Endothelial cell of umbilical vein (primary cell): ENCODE measurements around the gene RBFOX1.

Experiments used
- CTCF ChIP-seq, 2 donors: IDR thresholded peaks; 1 replicate in 1 of 2; 2 replicates in 1 of 2; pipeline ENCODE4 v1.5.1; 2011; ENCODE audit warnings: low read length in 2 of 2, mild to moderate bottlenecking in 2 of 2, moderate library complexity in 2 of 2, control low read depth in 1 of 2, inconsistent platforms in 1 of 2, low read depth in 1 of 2; ENCODE audit not compliant: insufficient read depth in 1 of 2; ENCODE audit errors: extremely low read depth in 1 of 2
- EZH2 ChIP-seq: IDR thresholded peaks from 2 replicates; pipeline ENCODE4 v1.6.1; 2012; ENCODE audit warnings: borderline replicate concordance, low read depth, mild to moderate bottlenecking, moderate library complexity, low read length, inconsistent platforms; ENCODE audit not compliant: severe bottlenecking
- JUN ChIP-seq: IDR thresholded peaks from 2 replicates; pipeline ENCODE4 v1.6.1; 2011; ENCODE audit warnings: borderline replicate concordance, low read depth; ENCODE audit not compliant: insufficient read length, insufficient read depth
- POLR2A ChIP-seq: IDR thresholded peaks from 2 replicates; pipeline ENCODE4 v1.6.1; 2012; ENCODE audit warnings: low read depth, mild to moderate bottlenecking, control low read depth, low read length
- POLR2AphosphoS5 ChIP-seq: IDR thresholded peaks from 2 replicates; pipeline ENCODE4 v1.6.1; 2012; ENCODE audit warnings: low read depth, mild to moderate bottlenecking, control low read depth, low read length, moderate library complexity; ENCODE audit not compliant: insufficient read depth

- no peak for TF ChIP-seq CTCF (IDR thresholded peaks at IDR 0.05; ENCODE audit: extremely low read depth in 1 of 2, insufficient read depth in 1 of 2, low read depth in 1 of 2, low read length in 2 of 2)
- TF ChIP-seq JUN, result no peak
- no peak for TF ChIP-seq POLR2AphosphoS5
- no peak for TF ChIP-seq POLR2A
- TF ChIP-seq EZH2, result no peak
Measured at GRCh38 chr16:7342598-7342997, 10.0 kb downstream of the RBFOX1 start.
